Hepatocyte (in vitro differentiated cells): Measurements from ENCODE around the gene PTPRR. TPM values are rescaled to one million over a fixed set of nuclear protein-coding genes. Genes with fewer than 3 reads are reported as not detected.

Experiments
- DNase-seq: peaks from one replicate; pipeline ENCODE4 v3.0.0-alpha.2; 2016; ENCODE audit warnings: low spot score
- H2AFZ ChIP-seq: fragments of 200-600 bp; sonication (generic); 2 replicates; pipeline ENCODE4 v1.6.0; 2016; ENCODE audit warnings: antibody characterized with exemption, mild to moderate bottlenecking
- H3K27ac ChIP-seq: fragments of 200-600 bp; sonication (generic); 2 replicates; pipeline ENCODE4 v1.5.1; 2016; ENCODE audit warnings: mild to moderate bottlenecking
- H3K27me3 ChIP-seq: fragments of 200-600 bp; sonication (generic); 2 replicates; pipeline ENCODE4 v1.6.1; 2016
- H3K36me3 ChIP-seq: fragments of 200-600 bp; sonication (generic); replicated peaks from 2 replicates; pipeline ENCODE4 v1.5.1; 2016; ENCODE audit warnings: low read depth; ENCODE audit not compliant: insufficient read depth
- H3K4me1 ChIP-seq: fragments of 200-600 bp; sonication (generic); 2 replicates; pipeline ENCODE4 v1.5.1; 2016; ENCODE audit warnings: mild to moderate bottlenecking, moderate library complexity; ENCODE audit not compliant: insufficient read depth
- H3K4me2 ChIP-seq: fragments of 200-600 bp; sonication (generic); 2 replicates; pipeline ENCODE4 v1.6.0; 2016
- H3K4me3 ChIP-seq: fragments of 200-600 bp; sonication (generic); 2 replicates; pipeline ENCODE4 v1.5.1; 2016; ENCODE audit warnings: mild to moderate bottlenecking
- H3K79me2 ChIP-seq: fragments of 200-600 bp; sonication (generic); 2 replicates; pipeline ENCODE4 v1.6.0; 2017; ENCODE audit warnings: mild to moderate bottlenecking
- H3K9me2 ChIP-seq: fragments of 200-600 bp; sonication (generic); replicated peaks from 2 replicates; pipeline ENCODE4 v1.6.0; 2017; ENCODE audit warnings: mild to moderate bottlenecking; ENCODE audit not compliant: insufficient read depth
- H3K9me3 ChIP-seq: fragments of 200-600 bp; sonication (generic); 2 replicates; pipeline ENCODE4 v1.5.1; 2016; ENCODE audit warnings: low read depth, mild to moderate bottlenecking
- H4K20me1 ChIP-seq: fragments of 200-600 bp; sonication (generic); 2 replicates; pipeline ENCODE4 v1.6.0; 2016; ENCODE audit warnings: mild to moderate bottlenecking; ENCODE audit not compliant: insufficient read depth, poor library complexity, severe bottlenecking
- CTCF ChIP-seq: fragments of 200-600 bp; sonication (generic); IDR thresholded peaks from 2 replicates; pipeline ENCODE4 v1.5.1; 2016; ENCODE audit warnings: antibody characterized with exemption, mild to moderate bottlenecking; ENCODE audit not compliant: poor library complexity
- EZH2 ChIP-seq: fragments of 200-600 bp; sonication (generic); IDR thresholded peaks from 2 replicates; pipeline ENCODE4 v1.6.1; 2016; ENCODE audit warnings: antibody characterized with exemption, mild to moderate bottlenecking, borderline replicate concordance
- EZH2phosphoT487 ChIP-seq: fragments of 200-600 bp; sonication (generic); IDR thresholded peaks from one replicate; pipeline ENCODE4 v1.6.1; 2018; ENCODE audit warnings: antibody characterized with exemption, mild to moderate bottlenecking, low read depth, moderate library complexity; ENCODE audit not compliant: unreplicated experiment, severe bottlenecking
- WGBS: methylation state at CpG from one replicate; pipeline ENCODE4 v1.1.6; 2016; ENCODE audit warnings: low lambda C conversion rate; ENCODE audit errors: missing lambda C conversion rate; 5-methylcytosine and 5-hydroxymethylcytosine counted together
- polyA plus RNA-seq: library from polyadenylated mRNA; unstranded; fragments of >200 nt; fragmentation: Nextera tagmentation; extraction: Ambion mirVana; gene quantifications from 2 replicates; pipeline ENCODE4 v1.2.1, GENCODE V29; 2016
- total RNA-seq: library from RNA; depleted of rRNA; stranded (reverse); fragments of >200 nt; gene quantifications from 2 replicates; pipeline ENCODE4 v1.2.3, GENCODE V29; 2014

PTPRR gene
- total and polyA plus RNA-seq, 2 experiments from 2014 or later: 1.9 to 4.8 TPM

- Histone ChIP-seq H3K4me3 (no peak overlapping the region), H3K27ac (no peak overlapping the region), H4K20me1 (no peaks in the 10 kb centered on the region), H2AFZ (no peak overlapping the region), H3K9me3 (no peaks in the 10 kb centered on the region), H3K9me2 (no peaks in the 10 kb centered on the region), H3K36me3 (no peaks in the 10 kb centered on the region), H3K27me3 (no peaks in the 10 kb centered on the region), H3K79me2 (no peaks in the 10 kb centered on the region), H3K4me2 (no peak overlapping the region), H3K4me1 (no peaks in the 10 kb centered on the region)
- WGBS: 50% methylated on average over 3 of the region's 3 CpGs
- no peak for DNase-seq
- no peak for TF ChIP-seq EZH2phosphoT487
- no peak for TF ChIP-seq EZH2
- no peak for TF ChIP-seq CTCF
Observed at GRCh38 chr12:70711831-70712230, 208.7 kb downstream of the PTPRR start.

DNA sequence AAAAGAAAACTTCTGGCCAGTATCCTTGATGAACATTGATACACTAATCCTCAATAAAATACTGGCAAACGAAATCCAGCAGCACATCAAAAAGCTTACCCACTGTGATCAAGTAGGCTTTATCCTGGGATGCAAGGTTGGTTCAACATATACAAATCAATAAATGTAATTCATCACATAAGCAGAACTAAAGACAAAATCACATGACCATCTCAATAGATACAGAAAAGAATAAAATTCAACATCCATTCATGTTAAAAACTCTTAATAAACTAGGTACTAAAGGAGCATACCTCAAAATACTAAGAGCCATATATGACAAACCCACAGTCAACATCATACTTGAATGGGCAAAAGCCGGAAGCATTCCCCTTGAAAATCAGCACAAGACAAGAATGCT, 211.5 kb downstream of the PTPRR start:
- Histone ChIP-seq H3K79me2 (no peaks in the 10 kb centered on the region), H3K4me2 (no peak overlapping the region), H4K20me1 (no peaks in the 10 kb centered on the region), H3K36me3 (no peaks in the 10 kb centered on the region), H3K4me1 (no peaks in the 10 kb centered on the region), H3K27ac (no peak overlapping the region), H2AFZ (no peak overlapping the region), H3K9me3 (no peaks in the 10 kb centered on the region), H3K27me3 (no peaks in the 10 kb centered on the region), H3K4me3 (no peak overlapping the region), H3K9me2 (no peaks in the 10 kb centered on the region)
- WGBS: 74% methylated on average over 2 of the region's 2 CpGs
- no peak for DNase-seq
- no peak for TF ChIP-seq EZH2
- no peak for TF ChIP-seq CTCF
- no peak for TF ChIP-seq EZH2phosphoT487

GRCh38 chr12:70706611-70707010, 213.9 kb downstream of the PTPRR start:
- H3K9me2 ChIP-seq: no peaks in the 10 kb centered on the region
- no peak overlapping the region for H3K27ac ChIP-seq
- H3K27me3 ChIP-seq: no peaks in the 10 kb centered on the region
- H3K36me3 ChIP-seq: no peaks in the 10 kb centered on the region
- H3K4me1 ChIP-seq: no peaks in the 10 kb centered on the region
- no peak for DNase-seq
- no peak overlapping the region for H3K4me3 ChIP-seq
- H2AFZ ChIP-seq: no peak overlapping the region
- no peaks in the 10 kb centered on the region for H3K9me3 ChIP-seq
- WGBS: 84% methylated on average over 2 of the region's 2 CpGs
- TF ChIP-seq EZH2 (no peak), EZH2phosphoT487 (no peak), CTCF (no peak)
- no peaks in the 10 kb centered on the region for H4K20me1 ChIP-seq
- no peaks in the 10 kb centered on the region for H3K79me2 ChIP-seq
- no peak overlapping the region for H3K4me2 ChIP-seq

- Histone ChIP-seq H3K9me3 (no peaks in the 10 kb centered on the region), H3K27ac (no peak overlapping the region), H3K9me2 (no peaks in the 10 kb centered on the region), H3K27me3 (no peaks in the 10 kb centered on the region), H3K4me1 (no peaks in the 10 kb centered on the region), H3K4me2 (no peak overlapping the region), H4K20me1 (no peaks in the 10 kb centered on the region), H3K4me3 (no peak overlapping the region), H2AFZ (no peak overlapping the region), H3K36me3 (no peaks in the 10 kb centered on the region), H3K79me2 (no peaks in the 10 kb centered on the region)
- TF ChIP-seq EZH2phosphoT487 (no peak), CTCF (no peak), EZH2 (no peak)
- 82% methylated on average over 1 of the region's 1 CpG for WGBS
- DNase-seq: no peak
Observed at GRCh38 chr12:70698345-70698744, 222.2 kb downstream of the PTPRR start.
